Colonic mucosa (tissue), 4 donors: ENCODE data around the gene FAM83E. TPM values are rescaled to one million over a fixed set of nuclear protein-coding genes. Genes with fewer than 3 reads are reported as not detected.
A peak's percentile ranks its signal among the peaks of the same experiment; 100 is the strongest.

Source experiments
- DNase-seq: peaks from one replicate; pipeline ENCODE4 v3.0.0-alpha.2; 2020
- H3K27ac ChIP-seq: fragments of 200-600 bp; one replicate; pipeline ENCODE4 v1.8.0; 2021
- H3K27me3 ChIP-seq: fragments of 200-600 bp; one replicate; pipeline ENCODE4 v1.8.0; 2021
- H3K36me3 ChIP-seq: fragments of 200-600 bp; one replicate; pipeline ENCODE4 v1.8.0; 2021
- H3K4me1 ChIP-seq: fragments of 200-600 bp; one replicate; pipeline ENCODE4 v1.8.0; 2021; ENCODE audit warnings: mild to moderate bottlenecking
- H3K4me3 ChIP-seq: fragments of 200-600 bp; one replicate; pipeline ENCODE4 v1.8.0; 2021
- H3K9ac ChIP-seq, 2 donors: one replicate each; pipeline ENCODE4 v1.7.0; 2013; ENCODE audit warnings: control low read depth in 2 of 2, low read depth in 2 of 2, low read length in 2 of 2
- H3K9me3 ChIP-seq: fragments of 200-600 bp; one replicate; pipeline ENCODE4 v1.8.0; 2021
- CTCF ChIP-seq: fragments of 200-600 bp; IDR thresholded peaks from one replicate; pipeline ENCODE4 v1.8.0; 2022; ENCODE audit warnings: antibody characterized with exemption, mild to moderate bottlenecking
- intact Hi-C: fragments of 100-400 bp; cut with DNase I; formaldehyde crosslinking; loops from one replicate; pipeline ENCODE4 v1.14.1; 2022
- total RNA-seq, 2 donors: library from RNA; stranded (reverse); fragmentation: NEBNext Ultra II Directional in 1 of 2; extraction: Animal tissue kit (Norgen Biotek cat#: 25700) in 1 of 2; gene quantifications; one replicate each; pipeline ENCODE4 v1.2.1, GENCODE V29; 2021
- donor health status: healthy.
- donor health status: DM: no; HTN: no; CAD: no.
- donor health status: DM: no; HTN: no; CAD: no.

Gene FAM83E
- total RNA-seq, 2 donors from 2014 or later = 150 to 198 TPM

- DNase-seq = no peak
- no peak for TF ChIP-seq CTCF
- intact Hi-C loops = no loop called here
- no peak overlapping the region for H3K4me3 ChIP-seq
- H3K9ac ChIP-seq = no peak overlapping the region
- no peaks in the 10 kb centered on the region for H3K36me3 ChIP-seq
- H3K27ac ChIP-seq = no peak overlapping the region
- H3K27me3 ChIP-seq = peaks cover 4% of the 10 kb centered on the region
- no peaks in the 10 kb centered on the region for H3K9me3 ChIP-seq
- peaks cover 3% of the 10 kb centered on the region for H3K4me1 ChIP-seq
Observed at GRCh38 chr19:48571378-48572162, 43.3 kb downstream of the FAM83E start.

- TF ChIP-seq CTCF = no peak
- Histone ChIP-seq H3K4me3 (no peak overlapping the region), H3K4me1 (peaks cover 3% of the 10 kb centered on the region), H3K27me3 (peaks cover 4% of the 10 kb centered on the region), H3K9me3 (no peaks in the 10 kb centered on the region), H3K27ac (no peak overlapping the region), H3K36me3 (no peaks in the 10 kb centered on the region), H3K9ac (no peak overlapping the region)
- intact Hi-C loops = no loop called here
- DNase-seq = no peak
Observed at GRCh38 chr19:48569814-48570213, 45.1 kb downstream of the FAM83E start.

GRCh38 chr19:48568345-48568886, 46.5 kb downstream of the FAM83E start:
- Histone ChIP-seq H3K9ac (no peak overlapping the region), H3K27ac (no peak overlapping the region), H3K36me3 (no peaks in the 10 kb centered on the region), H3K9me3 (no peaks in the 10 kb centered on the region), H3K27me3 (peaks cover 4% of the 10 kb centered on the region), H3K4me1 (peaks cover 3% of the 10 kb centered on the region), H3K4me3 (no peak overlapping the region)
- intact Hi-C loops = no loop called here
- no peak for TF ChIP-seq CTCF
- peak; percentile 67 for DNase-seq

GRCh38 chr19:48565090-48565489, 49.8 kb downstream of the FAM83E start:
- H3K9me3 ChIP-seq = no peaks in the 10 kb centered on the region
- no peak for TF ChIP-seq CTCF
- no peaks in the 10 kb centered on the region for H3K36me3 ChIP-seq
- DNase-seq = no peak
- peaks cover 3% of the 10 kb centered on the region for H3K4me1 ChIP-seq
- H3K27ac ChIP-seq = no peak overlapping the region
- intact Hi-C loops = no loop called here
- H3K27me3 ChIP-seq = peaks cover 4% of the 10 kb centered on the region
- no peak overlapping the region for H3K9ac ChIP-seq
- H3K4me3 ChIP-seq = no peak overlapping the region

Other genes with a start within 250 kb of the FAM83E start
- 100 to 1,000 TPM; 233 to 249 TPM for gene KDELR1, start 223.5 kb downstream of the FAM83E start, total RNA-seq
- under 1 TPM; 0.35 to 0.49 TPM for gene GRIN2D, start 221.4 kb downstream of the FAM83E start, total RNA-seq
- 10 to 100 TPM; 17.0 to 45.8 TPM for gene GRWD1, start 169.1 kb downstream of the FAM83E start, total RNA-seq
- gene KCNJ14, start 159.5 kb downstream of the FAM83E start, total RNA-seq = under 1 TPM; 0.35 to 0.99 TPM
- 10 to 100 TPM; 55.4 to 70.2 TPM for gene CYTH2, start 145.7 kb downstream of the FAM83E start, total RNA-seq
- gene LMTK3, start 103.2 kb downstream of the FAM83E start, total RNA-seq = 1 to 10 TPM; 1.7 to 3.1 TPM
- 1 to 10 TPM; 1.4 to 7.7 TPM for gene SULT2B1, start 62.9 kb downstream of the FAM83E start, total RNA-seq
- under 1 TPM in 1 of 2 donors, not detected in 1; 0.27 TPM for gene SPACA4, start 8.3 kb downstream of the FAM83E start, total RNA-seq
- gene RPL18, start 4.1 kb upstream of the FAM83E start, total RNA-seq = 1,000 to 10,000 TPM; 1,499 to 1,736 TPM
- 10 to 100 TPM; 36.2 to 48.4 TPM for gene SPHK2, start 4.4 kb upstream of the FAM83E start, total RNA-seq
- 1 to 10 TPM; 4.7 to 8.9 TPM for gene DBP, start 22.3 kb upstream of the FAM83E start, total RNA-seq
- 1 to 10 TPM; 1.4 to 2.7 TPM for gene CA11, start 31.1 kb upstream of the FAM83E start, total RNA-seq
- under 1 TPM in 1 of 2 donors, not detected in 1; 0.32 TPM for gene NTN5, start 57.9 kb upstream of the FAM83E start, total RNA-seq
- 100 to 1,000 TPM; 125 to 141 TPM for gene FUT2, start 80.9 kb upstream of the FAM83E start, total RNA-seq
- 1 to 10 TPM in 1 of 2 donors, under 1 TPM in 1; 0.35 to 1.2 TPM for gene MAMSTR, start 104.6 kb upstream of the FAM83E start, total RNA-seq
- gene RASIP1, start 125.5 kb upstream of the FAM83E start, total RNA-seq = 1 to 10 TPM; 2.2 to 4.8 TPM
- not detected for gene IZUMO1, start 131.8 kb upstream of the FAM83E start, total RNA-seq
- gene FUT1, start 137.6 kb upstream of the FAM83E start, total RNA-seq = under 1 TPM; 0.59 to 0.80 TPM
- not detected for gene FGF21, start 140.4 kb upstream of the FAM83E start, total RNA-seq
- 10 to 100 TPM; 74.8 to 85.5 TPM for gene BCAT2, start 196.0 kb upstream of the FAM83E start, total RNA-seq
- 1 to 10 TPM in 1 of 2 donors, under 1 TPM in 1; 0.79 to 2.8 TPM for gene HSD17B14, start 221.4 kb upstream of the FAM83E start, total RNA-seq